ENCODE results near the gene CCDC127.

DNA sequence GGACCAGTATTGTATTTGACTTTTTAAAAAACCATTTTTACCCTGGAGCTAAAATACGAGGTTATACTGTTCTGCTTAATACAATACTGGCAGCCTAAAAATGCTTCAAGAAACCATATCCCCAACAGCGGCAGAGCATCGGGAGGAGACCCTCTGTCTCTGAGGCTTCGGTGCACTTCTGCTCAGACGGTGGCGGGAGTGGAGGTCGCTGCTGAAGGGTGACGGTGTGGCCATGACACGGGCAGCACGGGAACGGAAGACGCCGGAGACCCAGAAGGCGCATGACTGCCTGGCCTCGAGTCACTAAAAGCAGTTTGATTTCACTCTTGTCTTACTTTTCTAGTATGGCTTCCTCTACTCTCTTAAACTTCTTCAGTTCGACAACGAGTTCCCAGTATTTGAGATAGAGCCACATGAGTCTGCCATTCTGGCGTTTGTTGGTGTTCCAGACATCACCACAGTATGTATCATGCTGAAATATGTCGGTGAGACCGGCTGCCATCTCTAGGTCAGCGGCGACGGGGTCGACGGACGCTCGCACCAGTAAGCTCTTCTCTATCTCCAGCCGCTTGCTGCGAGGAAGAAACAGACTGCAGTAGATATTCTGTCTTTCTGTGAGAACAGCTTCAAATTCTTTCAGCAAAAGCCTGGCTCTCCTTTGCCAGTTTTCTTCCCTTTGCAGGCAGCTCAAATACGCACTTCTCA is 12.8 kb downstream of the CCDC127 start:
- no peak for TF ChIP-seq POLR2A (IDR thresholded peaks at IDR 0.05; ENCODE audit: low read depth, low read length)
- no peak for TF ChIP-seq POLR2AphosphoS5 (IDR thresholded peaks at IDR 0.05; ENCODE audit: low read depth, low read length)
- no peak for TF ChIP-seq TAF1 (IDR thresholded peaks at IDR 0.05; ENCODE audit: low read depth, low read length)
- no peak for TF ChIP-seq SPI1 (IDR thresholded peaks at IDR 0.05; ENCODE audit: low read depth, low read length)
- no peak for TF ChIP-seq PAX5 (IDR thresholded peaks at IDR 0.05; ENCODE audit: insufficient read depth, low read length, severe bottlenecking)

Measured in GM12891 (cell line).